Panc1 (cell line): ENCODE data around the gene ERN2. TPM values are rescaled to one million over a fixed set of nuclear protein-coding genes. Genes with fewer than 3 reads are reported as not detected.

Source experiments
- ATAC-seq: fragments of 200-7000 bp; cut with Tn5 transposase; 2 replicates; pipeline ENCODE4 v1.9.1; 2020; ENCODE audit warnings: mild to moderate bottlenecking, moderate library complexity
- BruUV-seq: library from RNA; stranded (reverse); fragments of 400-500 nt; replicated peaks from 2 replicates; lab custom pipeline; 2021; lab: Mats Ljungman, UMichigan
- CTCF ChIA-PET: fragments of 300-600 bp; sonication (Branson Sonifier 250); formaldehyde crosslinking; loops from one replicate; lab custom pipeline; 2022; ENCODE audit warnings: antibody characterized with exemption; lab: Charles Lee
- POLR2A ChIA-PET: fragments of 300-600 bp; sonication (Branson Sonifier 250); formaldehyde crosslinking; loops from one replicate; lab custom pipeline; 2022; ENCODE audit warnings: antibody characterized with exemption; lab: Charles Lee
- DNase-seq: peaks from one replicate; pipeline ENCODE4 v3.0.0-alpha.2; 2010; ENCODE audit warnings: low read depth, low spot score
- H3K27ac ChIP-seq: 2 replicates; pipeline ENCODE4 v1.5.1; 2011; ENCODE audit warnings: mild to moderate bottlenecking, low read length, inconsistent platforms
- H3K27me3 ChIP-seq: fragments of 200-500 bp; sonication (Bioruptor generic); 2 replicates; pipeline ENCODE4 v1.6.0; 2014; ENCODE audit warnings: low read length, inconsistent platforms; ENCODE audit not compliant: control insufficient read depth, insufficient read depth
- H3K36me3 ChIP-seq: fragments of 200-500 bp; sonication (Bioruptor generic); 2 replicates; pipeline ENCODE4 v1.5.1; 2014; ENCODE audit warnings: inconsistent platforms, mild to moderate bottlenecking, low read length, moderate library complexity; ENCODE audit not compliant: control insufficient read depth, insufficient read depth
- H3K4me1 ChIP-seq: 2 replicates; pipeline ENCODE4 v1.5.1; 2011; ENCODE audit warnings: inconsistent platforms, mild to moderate bottlenecking, low read length, moderate library complexity; ENCODE audit not compliant: control insufficient read depth, insufficient read depth
- H3K4me3 ChIP-seq, 2 experiments: 2 replicates each; pipeline ENCODE4 v1.5.1; 2011 to 2012; ENCODE audit warnings: low read depth in 2 of 2, low read length in 2 of 2, mild to moderate bottlenecking in 2 of 2, inconsistent platforms in 1 of 2, moderate library complexity in 1 of 2
- H3K9me3 ChIP-seq: fragments of 200-500 bp; sonication (Bioruptor generic); 2 replicates; pipeline ENCODE4 v1.5.1; 2014; ENCODE audit warnings: low read depth, mild to moderate bottlenecking, inconsistent platforms, low read length, moderate library complexity; ENCODE audit not compliant: control insufficient read depth, insufficient read depth
- POLR2AphosphoS5 ChIP-seq: IDR thresholded peaks from 2 replicates; pipeline ENCODE4 v1.6.1; 2012; ENCODE audit warnings: mild to moderate bottlenecking, low read depth, low read length, moderate library complexity
- SIN3A ChIP-seq: IDR thresholded peaks from 2 replicates; pipeline ENCODE4 v1.6.1; 2012; ENCODE audit warnings: low read depth, mild to moderate bottlenecking, low read length, moderate library complexity, borderline replicate concordance; ENCODE audit not compliant: insufficient read depth
- TCF7L2 ChIP-seq: IDR thresholded peaks from 2 replicates; pipeline ENCODE4 v1.6.1; 2011; ENCODE audit warnings: mild to moderate bottlenecking, low read depth, low read length, inconsistent platforms
- in situ Hi-C: cut with HindIII; loops from 2 replicates; pipeline ENCODE4 v1.10.0; 2016; ENCODE audit warnings: low sequenced_read_pairs, low pct_unique_long_range_greater_than_20kb
- intact Hi-C: fragments of 100-400 bp; cut with micrococcal nuclease; formaldehyde crosslinking; loops from one replicate; pipeline ENCODE4 v1.10.0; 2022; ENCODE audit not compliant: unreplicated experiment
- total RNA-seq: library from RNA; stranded (reverse); gene quantifications from one replicate; pipeline ENCODE4 v1.2.1, GENCODE V29; 2021; ENCODE audit not compliant: unreplicated experiment
- TF ChIP-seq, protein P1 (sequence below): fragments of 450-650 bp; IDR thresholded peaks from 2 replicates; pipeline ENCODE4 v1.5.1; 2017; ENCODE audit warnings: mild to moderate bottlenecking
- TF ChIP-seq, protein P2 (sequence below), 2 experiments: IDR thresholded peaks; 2 replicates each; pipeline ENCODE4 v1.6.1; 2011 to 2012; ENCODE audit warnings: low read depth in 2 of 2, control low read depth in 1 of 2, low read length in 1 of 2, mild to moderate bottlenecking in 1 of 2, moderate library complexity in 1 of 2; ENCODE audit not compliant: insufficient read depth in 1 of 2

ERN2 gene
- total RNA-seq, 1 experiment from 2014 or later, result not detected

DNA sequence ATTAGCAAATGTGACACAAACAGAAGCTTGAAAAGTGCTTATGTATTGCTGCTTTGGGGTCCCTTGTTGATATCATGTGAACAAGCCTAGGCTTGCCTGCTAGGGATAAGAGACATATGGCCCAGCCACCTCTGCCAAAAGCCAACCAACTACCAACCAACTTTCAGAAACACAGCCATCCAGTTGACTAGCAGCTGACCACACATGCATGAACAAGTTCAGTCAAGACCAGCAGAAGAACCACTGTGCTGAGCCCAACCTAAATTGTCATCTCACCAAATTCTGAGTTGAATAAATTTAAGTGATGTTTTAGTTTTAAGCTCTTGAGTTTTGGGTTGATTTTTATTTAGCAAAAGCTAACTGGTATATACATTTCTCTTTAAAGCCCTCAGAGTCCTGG, 3.5 kb downstream of the ERN2 start:
- Histone ChIP-seq H3K9me3 (peaks cover 4% of the 10 kb centered on the region; the same call in 1 of the 2 replicates), H3K27me3 (peaks cover 3% of the 10 kb centered on the region; the same call in 1 of the 2 replicates), H3K4me1 (no peaks in the 10 kb centered on the region), H3K27ac (no peak overlapping the region), H3K36me3 (no peaks in the 10 kb centered on the region), H3K4me3 (no peak overlapping the region)
- TF ChIP-seq SIN3A (no peak), TCF7L2 (no peak), POLR2AphosphoS5 (no peak)
- TF ChIP-seq, protein P1, sequence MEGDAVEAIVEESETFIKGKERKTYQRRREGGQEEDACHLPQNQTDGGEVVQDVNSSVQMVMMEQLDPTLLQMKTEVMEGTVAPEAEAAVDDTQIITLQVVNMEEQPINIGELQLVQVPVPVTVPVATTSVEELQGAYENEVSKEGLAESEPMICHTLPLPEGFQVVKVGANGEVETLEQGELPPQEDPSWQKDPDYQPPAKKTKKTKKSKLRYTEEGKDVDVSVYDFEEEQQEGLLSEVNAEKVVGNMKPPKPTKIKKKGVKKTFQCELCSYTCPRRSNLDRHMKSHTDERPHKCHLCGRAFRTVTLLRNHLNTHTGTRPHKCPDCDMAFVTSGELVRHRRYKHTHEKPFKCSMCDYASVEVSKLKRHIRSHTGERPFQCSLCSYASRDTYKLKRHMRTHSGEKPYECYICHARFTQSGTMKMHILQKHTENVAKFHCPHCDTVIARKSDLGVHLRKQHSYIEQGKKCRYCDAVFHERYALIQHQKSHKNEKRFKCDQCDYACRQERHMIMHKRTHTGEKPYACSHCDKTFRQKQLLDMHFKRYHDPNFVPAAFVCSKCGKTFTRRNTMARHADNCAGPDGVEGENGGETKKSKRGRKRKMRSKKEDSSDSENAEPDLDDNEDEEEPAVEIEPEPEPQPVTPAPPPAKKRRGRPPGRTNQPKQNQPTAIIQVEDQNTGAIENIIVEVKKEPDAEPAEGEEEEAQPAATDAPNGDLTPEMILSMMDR, result no peak
- TF ChIP-seq, protein P2, sequence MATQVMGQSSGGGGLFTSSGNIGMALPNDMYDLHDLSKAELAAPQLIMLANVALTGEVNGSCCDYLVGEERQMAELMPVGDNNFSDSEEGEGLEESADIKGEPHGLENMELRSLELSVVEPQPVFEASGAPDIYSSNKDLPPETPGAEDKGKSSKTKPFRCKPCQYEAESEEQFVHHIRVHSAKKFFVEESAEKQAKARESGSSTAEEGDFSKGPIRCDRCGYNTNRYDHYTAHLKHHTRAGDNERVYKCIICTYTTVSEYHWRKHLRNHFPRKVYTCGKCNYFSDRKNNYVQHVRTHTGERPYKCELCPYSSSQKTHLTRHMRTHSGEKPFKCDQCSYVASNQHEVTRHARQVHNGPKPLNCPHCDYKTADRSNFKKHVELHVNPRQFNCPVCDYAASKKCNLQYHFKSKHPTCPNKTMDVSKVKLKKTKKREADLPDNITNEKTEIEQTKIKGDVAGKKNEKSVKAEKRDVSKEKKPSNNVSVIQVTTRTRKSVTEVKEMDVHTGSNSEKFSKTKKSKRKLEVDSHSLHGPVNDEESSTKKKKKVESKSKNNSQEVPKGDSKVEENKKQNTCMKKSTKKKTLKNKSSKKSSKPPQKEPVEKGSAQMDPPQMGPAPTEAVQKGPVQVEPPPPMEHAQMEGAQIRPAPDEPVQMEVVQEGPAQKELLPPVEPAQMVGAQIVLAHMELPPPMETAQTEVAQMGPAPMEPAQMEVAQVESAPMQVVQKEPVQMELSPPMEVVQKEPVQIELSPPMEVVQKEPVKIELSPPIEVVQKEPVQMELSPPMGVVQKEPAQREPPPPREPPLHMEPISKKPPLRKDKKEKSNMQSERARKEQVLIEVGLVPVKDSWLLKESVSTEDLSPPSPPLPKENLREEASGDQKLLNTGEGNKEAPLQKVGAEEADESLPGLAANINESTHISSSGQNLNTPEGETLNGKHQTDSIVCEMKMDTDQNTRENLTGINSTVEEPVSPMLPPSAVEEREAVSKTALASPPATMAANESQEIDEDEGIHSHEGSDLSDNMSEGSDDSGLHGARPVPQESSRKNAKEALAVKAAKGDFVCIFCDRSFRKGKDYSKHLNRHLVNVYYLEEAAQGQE (IDR thresholded peaks at IDR 0.05; ENCODE audit: insufficient read depth in 1 of 2, low read depth in 2 of 2, low read length in 1 of 2), result no peak
- DNase-seq (no peak), ATAC-seq (no peak)
- POLR2A ChIA-PET, result no interaction called here
- no TSS peak for BruUV-seq
- in situ Hi-C loops, result no loop called here
- intact Hi-C loops, result no loop called here
- CTCF ChIA-PET, result no interaction called here

DNA sequence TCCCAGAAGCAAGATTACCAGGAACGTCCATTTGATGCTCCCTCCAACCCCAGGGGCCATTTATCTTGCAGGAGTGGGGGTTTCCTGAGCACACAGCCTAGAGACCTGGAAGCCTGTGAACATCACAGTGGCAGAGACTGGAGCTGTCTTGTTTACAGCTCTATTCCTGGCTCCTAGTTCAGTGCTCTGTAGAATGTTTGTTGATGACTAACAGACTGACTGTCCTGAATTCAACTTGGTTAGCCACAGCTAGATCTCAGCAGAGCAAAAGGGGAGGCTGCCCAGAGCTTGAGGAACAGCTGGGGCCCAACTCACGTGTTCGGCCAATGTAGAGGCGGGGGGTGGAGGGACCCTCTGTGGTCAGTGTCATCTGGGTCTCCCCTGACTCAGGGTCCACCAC, 6.6 kb downstream of the ERN2 start:
- TF ChIP-seq, protein P2 (IDR thresholded peaks at IDR 0.05; ENCODE audit: insufficient read depth in 1 of 2, low read depth in 2 of 2, low read length in 1 of 2), result no peak
- TF ChIP-seq, protein P1, result no peak
- no peak for TF ChIP-seq TCF7L2
- no peak for TF ChIP-seq SIN3A
- no peaks in the 10 kb centered on the region for H3K4me1 ChIP-seq
- H3K4me3 ChIP-seq, result no peak overlapping the region
- intact Hi-C loops, result no loop called here
- ChIA-PET CTCF (no interaction called here), POLR2A (no interaction called here)
- in situ Hi-C loops, result no loop called here
- no TSS peak for BruUV-seq
- no peaks in the 10 kb centered on the region for H3K27me3 ChIP-seq
- H3K27ac ChIP-seq, result no peak overlapping the region
- ATAC-seq (no peak), DNase-seq (no peak)
- peaks cover 4% of the 10 kb centered on the region; the same call in 1 of the 2 replicates for H3K9me3 ChIP-seq
- no peaks in the 10 kb centered on the region for H3K36me3 ChIP-seq
